Ishikawa (cell line): ENCODE measurements around the gene SH3RF1.

ENCODE experiments used
- CEBPB ChIP-seq: IDR thresholded peaks from 2 replicates; pipeline ENCODE4 v1.6.1; 2012
- CREB1 ChIP-seq: IDR thresholded peaks from 2 replicates; pipeline ENCODE4 v1.6.1; 2012; ENCODE audit warnings: low read depth
- EGR1 ChIP-seq: IDR thresholded peaks from 2 replicates; pipeline ENCODE4 v1.6.1; 2012
- EP300 ChIP-seq: IDR thresholded peaks from 2 replicates; pipeline ENCODE4 v1.6.1; 2012; ENCODE audit warnings: borderline replicate concordance
- FOXM1 ChIP-seq: IDR thresholded peaks from 2 replicates; pipeline ENCODE4 v1.6.1; 2012; ENCODE audit warnings: low read depth, borderline replicate concordance
- NFIC ChIP-seq: IDR thresholded peaks from 2 replicates; pipeline ENCODE4 v1.6.1; 2012
- RAD21 ChIP-seq: IDR thresholded peaks from 2 replicates; pipeline ENCODE4 v1.6.1; 2012; ENCODE audit warnings: low read depth
- TAF1 ChIP-seq: IDR thresholded peaks from 2 replicates; pipeline ENCODE4 v1.6.1; 2012; ENCODE audit warnings: low read depth, mild to moderate bottlenecking
- TCF12 ChIP-seq: IDR thresholded peaks from 2 replicates; pipeline ENCODE4 v1.6.1; 2012; ENCODE audit warnings: low read depth
- TEAD4 ChIP-seq: IDR thresholded peaks from 2 replicates; pipeline ENCODE4 v1.6.1; 2012
- YY1 ChIP-seq: IDR thresholded peaks from 2 replicates; pipeline ENCODE4 v1.6.1; 2012; ENCODE audit warnings: low read depth
- ZBTB7A ChIP-seq: IDR thresholded peaks from 2 replicates; pipeline ENCODE4 v1.6.1; 2012; ENCODE audit warnings: low read depth
- TF ChIP-seq, protein P1 (sequence below): IDR thresholded peaks from 2 replicates; pipeline ENCODE4 v1.6.1; 2012
- TF ChIP-seq, protein P2 (sequence below): IDR thresholded peaks from 2 replicates; pipeline ENCODE4 v1.6.1; 2012; ENCODE audit warnings: low read depth, mild to moderate bottlenecking
- TF ChIP-seq, protein P3 (sequence below): IDR thresholded peaks from 2 replicates; pipeline ENCODE4 v1.6.1; 2012

The SH3RF1 gene

DNA sequence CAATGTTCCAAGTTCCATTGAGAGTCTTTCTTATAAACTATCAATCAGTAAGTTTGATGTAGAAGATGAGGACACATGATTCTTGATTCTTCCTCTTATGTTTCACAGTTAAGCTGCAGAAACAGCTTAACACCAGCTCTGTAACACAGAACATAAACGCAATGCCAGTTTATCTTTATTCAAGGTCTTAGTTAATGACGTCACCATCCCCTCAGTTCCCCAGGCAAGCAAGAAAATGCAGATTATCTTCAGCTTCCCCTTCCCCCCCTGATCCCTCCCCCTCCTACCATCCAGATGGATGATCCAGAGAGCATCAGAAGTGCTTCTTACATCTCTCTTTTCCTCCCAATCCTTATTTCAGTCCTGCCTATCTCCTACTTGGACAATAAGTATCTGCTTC, 4.4 kb upstream of the SH3RF1 start:
- TF ChIP-seq YY1 (no peak), CEBPB (no peak), EGR1 (no peak), NFIC (no peak), RAD21 (no peak), EP300 (no peak), CREB1 (no peak), TEAD4 (no peak), TAF1 (no peak), FOXM1 (no peak), ZBTB7A (no peak)
- TF ChIP-seq, protein P1, sequence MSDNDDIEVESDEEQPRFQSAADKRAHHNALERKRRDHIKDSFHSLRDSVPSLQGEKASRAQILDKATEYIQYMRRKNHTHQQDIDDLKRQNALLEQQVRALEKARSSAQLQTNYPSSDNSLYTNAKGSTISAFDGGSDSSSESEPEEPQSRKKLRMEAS = no peak
- TF ChIP-seq, protein P2, sequence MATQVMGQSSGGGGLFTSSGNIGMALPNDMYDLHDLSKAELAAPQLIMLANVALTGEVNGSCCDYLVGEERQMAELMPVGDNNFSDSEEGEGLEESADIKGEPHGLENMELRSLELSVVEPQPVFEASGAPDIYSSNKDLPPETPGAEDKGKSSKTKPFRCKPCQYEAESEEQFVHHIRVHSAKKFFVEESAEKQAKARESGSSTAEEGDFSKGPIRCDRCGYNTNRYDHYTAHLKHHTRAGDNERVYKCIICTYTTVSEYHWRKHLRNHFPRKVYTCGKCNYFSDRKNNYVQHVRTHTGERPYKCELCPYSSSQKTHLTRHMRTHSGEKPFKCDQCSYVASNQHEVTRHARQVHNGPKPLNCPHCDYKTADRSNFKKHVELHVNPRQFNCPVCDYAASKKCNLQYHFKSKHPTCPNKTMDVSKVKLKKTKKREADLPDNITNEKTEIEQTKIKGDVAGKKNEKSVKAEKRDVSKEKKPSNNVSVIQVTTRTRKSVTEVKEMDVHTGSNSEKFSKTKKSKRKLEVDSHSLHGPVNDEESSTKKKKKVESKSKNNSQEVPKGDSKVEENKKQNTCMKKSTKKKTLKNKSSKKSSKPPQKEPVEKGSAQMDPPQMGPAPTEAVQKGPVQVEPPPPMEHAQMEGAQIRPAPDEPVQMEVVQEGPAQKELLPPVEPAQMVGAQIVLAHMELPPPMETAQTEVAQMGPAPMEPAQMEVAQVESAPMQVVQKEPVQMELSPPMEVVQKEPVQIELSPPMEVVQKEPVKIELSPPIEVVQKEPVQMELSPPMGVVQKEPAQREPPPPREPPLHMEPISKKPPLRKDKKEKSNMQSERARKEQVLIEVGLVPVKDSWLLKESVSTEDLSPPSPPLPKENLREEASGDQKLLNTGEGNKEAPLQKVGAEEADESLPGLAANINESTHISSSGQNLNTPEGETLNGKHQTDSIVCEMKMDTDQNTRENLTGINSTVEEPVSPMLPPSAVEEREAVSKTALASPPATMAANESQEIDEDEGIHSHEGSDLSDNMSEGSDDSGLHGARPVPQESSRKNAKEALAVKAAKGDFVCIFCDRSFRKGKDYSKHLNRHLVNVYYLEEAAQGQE = no peak
- TF ChIP-seq, protein P3, sequence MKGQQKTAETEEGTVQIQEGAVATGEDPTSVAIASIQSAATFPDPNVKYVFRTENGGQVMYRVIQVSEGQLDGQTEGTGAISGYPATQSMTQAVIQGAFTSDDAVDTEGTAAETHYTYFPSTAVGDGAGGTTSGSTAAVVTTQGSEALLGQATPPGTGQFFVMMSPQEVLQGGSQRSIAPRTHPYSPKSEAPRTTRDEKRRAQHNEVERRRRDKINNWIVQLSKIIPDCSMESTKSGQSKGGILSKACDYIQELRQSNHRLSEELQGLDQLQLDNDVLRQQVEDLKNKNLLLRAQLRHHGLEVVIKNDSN = no peak

DNA sequence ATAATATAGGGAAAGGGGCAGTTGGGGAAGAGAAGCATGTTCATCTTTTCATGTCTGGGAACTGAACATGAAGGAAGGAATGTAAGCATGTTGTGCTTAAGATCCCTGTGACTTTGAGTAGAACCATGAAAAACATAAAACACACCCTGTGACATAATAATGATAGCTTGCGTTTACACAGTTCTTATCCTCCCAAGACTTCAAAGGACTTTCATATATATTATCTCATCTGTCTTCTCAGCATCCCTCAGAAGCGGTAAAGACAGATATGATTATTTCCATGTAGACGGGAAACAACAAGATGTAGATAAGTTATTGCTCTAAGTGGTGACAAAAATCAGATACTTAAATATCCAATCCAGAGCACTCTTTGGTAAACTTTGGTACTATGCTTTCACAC, 3.3 kb upstream of the SH3RF1 start:
- TF ChIP-seq, protein P2 = no peak
- TF ChIP-seq TCF12 (no peak), NFIC (no peak), TEAD4 (no peak), RAD21 (no peak), YY1 (no peak), TAF1 (no peak), CREB1 (no peak), FOXM1 (no peak), EP300 (no peak), EGR1 (no peak), CEBPB (no peak), ZBTB7A (no peak)
- TF ChIP-seq, protein P3 = no peak
- TF ChIP-seq, protein P1 = no peak

DNA sequence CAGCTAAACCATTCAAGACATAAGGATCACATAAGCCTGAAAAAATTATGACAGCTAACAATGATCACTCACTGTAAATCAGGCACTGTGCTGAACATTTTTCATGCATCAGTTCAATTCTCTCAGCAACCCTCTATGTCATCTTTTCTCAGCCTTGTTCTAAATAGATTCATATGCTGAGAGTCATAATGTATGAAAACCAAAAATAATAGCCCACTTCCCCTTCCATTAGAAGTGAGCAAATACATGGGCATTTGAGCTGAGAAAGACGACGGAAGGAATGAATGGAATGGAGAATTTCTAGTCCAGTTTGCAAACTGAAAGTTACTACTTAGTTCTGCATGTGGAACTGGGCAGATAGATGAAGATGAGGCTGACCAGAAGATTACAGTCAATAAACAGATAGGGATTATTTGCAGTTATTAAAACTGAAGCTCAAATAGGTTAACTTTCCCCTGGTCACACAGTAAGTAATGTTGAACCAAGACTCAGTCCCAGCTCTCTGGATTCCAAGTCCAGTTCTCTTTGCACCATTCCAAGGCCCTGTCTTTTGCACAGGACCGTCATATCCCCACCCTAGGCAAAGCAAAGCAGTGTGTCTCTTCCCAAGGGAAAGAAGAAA, 1.6 kb upstream of the SH3RF1 start:
- TF ChIP-seq, protein P3 = no peak
- TF ChIP-seq EP300 = peak; percentile 41; the same call in 1 of the 2 replicates

DNA sequence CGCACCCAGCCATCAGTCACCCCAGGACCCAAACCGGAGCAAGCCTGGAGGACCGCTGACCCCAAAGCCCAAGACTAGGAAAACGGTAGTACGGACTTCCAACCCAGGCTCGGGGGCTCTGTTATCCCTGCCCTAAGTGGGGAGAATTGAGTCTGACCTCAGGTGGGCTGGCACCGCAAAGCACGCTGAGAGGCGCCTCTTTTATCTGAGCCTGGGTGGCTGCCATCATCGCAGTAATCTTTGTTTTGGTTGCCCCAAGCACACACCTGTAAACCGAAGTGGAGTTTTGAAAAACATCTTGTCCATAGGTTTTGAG, 894 bp upstream of the SH3RF1 start:
- no peak for TF ChIP-seq ZBTB7A
- no peak for TF ChIP-seq FOXM1
- TF ChIP-seq, protein P1 = no peak
- TF ChIP-seq, protein P2 = no peak
- no peak for TF ChIP-seq EP300
- no peak for TF ChIP-seq YY1
- TF ChIP-seq, protein P3 = no peak
- TF ChIP-seq EGR1 = no peak
- no peak for TF ChIP-seq TEAD4
- no peak for TF ChIP-seq RAD21
- no peak for TF ChIP-seq CREB1
- TF ChIP-seq NFIC = no peak
